ENCODE results near the gene IFNAR1.

The IFNAR1 gene

DNA sequence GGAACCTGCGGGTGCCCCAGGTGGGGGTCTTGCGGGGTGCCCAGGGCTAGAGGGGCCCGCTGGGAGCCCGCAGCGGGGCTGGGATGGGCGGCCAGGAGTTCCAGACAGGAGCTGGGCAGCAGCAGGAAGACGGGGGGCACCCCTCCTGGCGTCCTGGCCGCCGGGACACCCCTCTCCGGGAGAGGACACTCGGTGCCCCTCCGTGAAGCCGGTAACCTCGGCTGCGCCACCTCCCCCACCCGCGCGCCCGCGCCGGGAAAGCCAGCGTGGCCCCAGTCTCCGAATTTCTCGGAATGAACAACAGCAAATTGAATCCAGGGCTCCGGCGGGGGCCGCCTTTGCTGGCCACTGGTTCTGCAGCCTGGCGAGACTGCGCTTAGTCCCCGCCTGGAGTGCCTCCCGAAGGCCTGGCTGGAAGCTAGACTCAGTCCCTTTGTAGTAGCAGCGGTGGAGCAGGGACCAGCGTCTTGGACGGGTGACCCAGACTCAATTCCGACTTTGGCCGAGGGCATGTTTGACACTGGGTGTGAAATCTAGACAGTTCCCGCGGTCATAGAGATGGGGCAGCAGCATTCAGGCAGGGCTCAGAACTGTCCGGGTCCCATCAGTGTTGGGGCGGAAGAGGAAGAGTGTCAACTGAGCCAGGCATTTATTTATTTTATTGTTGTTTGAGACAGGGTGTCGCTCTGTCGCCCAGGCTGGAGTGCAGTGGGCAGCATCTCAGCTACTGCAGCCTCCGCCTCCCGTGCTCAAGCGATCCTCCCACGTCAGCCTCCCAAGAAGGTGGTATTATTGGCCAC, 79.2 kb downstream of the IFNAR1 start:
- DNase-seq, result no peak

DNA sequence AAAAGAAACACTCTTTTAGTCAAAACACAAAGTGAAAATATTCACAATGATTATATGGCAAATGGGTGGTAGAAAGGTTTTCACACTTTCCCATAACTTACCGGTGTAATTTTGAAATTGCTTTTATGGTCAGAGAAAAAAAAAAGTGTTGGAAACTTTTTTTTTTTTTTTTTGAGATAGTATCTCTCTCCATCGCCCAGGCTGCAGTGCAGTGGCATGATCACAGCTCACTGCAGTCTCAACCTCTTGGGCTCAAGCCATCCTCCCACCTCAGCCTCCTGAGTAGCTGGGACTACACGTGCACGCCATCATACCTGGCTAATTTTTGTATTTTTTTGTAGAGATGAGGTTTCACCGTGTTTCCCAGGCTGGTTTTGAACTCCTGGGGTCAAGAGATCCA, 81.7 kb downstream of the IFNAR1 start:
- DNase-seq, result no peak

All from NCI-H1694 (cell line).